NCI-H2227 treated with DMSO at 0.1 percent for 48 hours (cell line): ENCODE results near the gene AGGF1.
"Not testable (repeated sequence)": the region's sequence is repeated elsewhere in the genome, so short reads cannot be mapped to it uniquely, and the experiment has no call there.

Experiments
- DNase-seq: peaks from one replicate; lab custom pipeline; 2025; lab: John Stamatoyannopoulos, UW

The AGGF1 gene

GRCh38 chr5:77030097-77031071 is at the start of gene AGGF1:
Gene AGGF1 (plus strand): TSS chr5:77030404. CDS start chr5:77030767, 363 bp downstream.
- DNase-seq, result peak; percentile 92

GRCh38 chr5:76980518-76981144 is 49.6 kb upstream of the AGGF1 start:
- DNase-seq, result no peak

- no peak for DNase-seq
Observed at GRCh38 chr5:76982450-76982849, 47.8 kb upstream of the AGGF1 start.

GRCh38 chr5:76983468-76983867 is 46.7 kb upstream of the AGGF1 start:
- DNase-seq, result no peak

GRCh38 chr5:76986825-76987526 is 43.2 kb upstream of the AGGF1 start:
- no peak for DNase-seq

- no peak for DNase-seq
Observed at GRCh38 chr5:76990899-76991459, 39.2 kb upstream of the AGGF1 start.

GRCh38 chr5:76993436-76993835 is 36.8 kb upstream of the AGGF1 start:
- not testable (repeated sequence) for DNase-seq

- DNase-seq, result no peak
Observed at GRCh38 chr5:76994337-76994736, 35.9 kb upstream of the AGGF1 start.

- DNase-seq, result not testable (repeated sequence)
Observed at GRCh38 chr5:76998251-76998650, 32.0 kb upstream of the AGGF1 start.

GRCh38 chr5:76999451-76999850 is 30.8 kb upstream of the AGGF1 start:
- no peak for DNase-seq

GRCh38 chr5:77003246-77003645 is 27.0 kb upstream of the AGGF1 start:
- no peak for DNase-seq

GRCh38 chr5:77006124-77006523 is 24.1 kb upstream of the AGGF1 start:
- DNase-seq, result no peak

GRCh38 chr5:77008413-77008812 is 21.8 kb upstream of the AGGF1 start:
- DNase-seq, result no peak

GRCh38 chr5:77010243-77010642 is 20.0 kb upstream of the AGGF1 start:
- no peak for DNase-seq

GRCh38 chr5:77011498-77011897 is 18.7 kb upstream of the AGGF1 start:
- DNase-seq, result no peak

- DNase-seq, result no peak
Observed at GRCh38 chr5:77012601-77013000, 17.6 kb upstream of the AGGF1 start.

GRCh38 chr5:77015938-77016569 is 14.2 kb upstream of the AGGF1 start:
- DNase-seq, result no peak

- DNase-seq, result no peak
Observed at GRCh38 chr5:77016962-77017361, 13.2 kb upstream of the AGGF1 start.

- DNase-seq, result no peak
Observed at GRCh38 chr5:77017668-77018067, 12.5 kb upstream of the AGGF1 start.

- DNase-seq, result no peak
Observed at GRCh38 chr5:77022511-77023417, 7.4 kb upstream of the AGGF1 start.

GRCh38 chr5:77024490-77024889 is 5.7 kb upstream of the AGGF1 start:
- DNase-seq, result no peak
